Caco-2 (cell line): ENCODE measurements around the gene MEIS1. TPM values are rescaled to one million over a fixed set of nuclear protein-coding genes. Genes with fewer than 3 reads are reported as not detected.

ENCODE experiments used
- BruUV-seq: library from RNA; stranded (reverse); fragments of 400-500 nt; replicated peaks from 2 replicates; lab custom pipeline; 2021; lab: Mats Ljungman, UMichigan
- CTCF ChIA-PET: fragments of 300-600 bp; sonication (Branson Sonifier 250); formaldehyde crosslinking; loops from one replicate; lab custom pipeline; 2022; ENCODE audit warnings: antibody characterized with exemption; lab: Charles Lee
- POLR2A ChIA-PET: fragments of 300-600 bp; sonication (Branson Sonifier 250); formaldehyde crosslinking; loops from one replicate; lab custom pipeline; 2022; ENCODE audit warnings: antibody characterized with exemption; lab: Charles Lee
- DNase-seq, 2 experiments: peaks; one replicate each; pipeline versions ENCODE4 v3.0.0 to v3.0.0-alpha.2; 2020 to 2022
- H3K27me3 ChIP-seq: replicated peaks from 2 replicates; pipeline ENCODE4 v1.6.0; 2011; ENCODE audit warnings: low read length; ENCODE audit not compliant: control insufficient read depth, insufficient read depth
- H3K36me3 ChIP-seq: 2 replicates; pipeline ENCODE4 v1.5.1; 2011; ENCODE audit warnings: low read length; ENCODE audit not compliant: control insufficient read depth, insufficient read depth
- H3K4me1 ChIP-seq: fragments of 250-450 bp; sonication (Bioruptor Pico); 2 replicates; pipeline ENCODE4 v1.5.1; 2020; ENCODE audit warnings: mild to moderate bottlenecking
- H3K4me3 ChIP-seq: 2 replicates; pipeline ENCODE4 v1.5.1; 2011; ENCODE audit warnings: low read depth, mild to moderate bottlenecking, control low read depth, low read length
- H3K9me3 ChIP-seq: fragments of 250-450 bp; sonication (Bioruptor Pico); 2 replicates; pipeline ENCODE4 v1.5.1; 2020; ENCODE audit warnings: mild to moderate bottlenecking, moderate library complexity
- H3K27ac Mint-ChIP-seq: one replicate; pipeline ENCODE4 v1.8.0; 2022; ENCODE audit warnings: mixed read lengths; ENCODE audit not compliant: unreplicated experiment
- H3K27me3 Mint-ChIP-seq: one replicate; pipeline ENCODE4 v1.8.0; 2022; ENCODE audit warnings: mixed read lengths; ENCODE audit not compliant: insufficient read depth, unreplicated experiment
- H3K36me3 Mint-ChIP-seq: one replicate; pipeline ENCODE4 v1.8.0; 2022; ENCODE audit warnings: mild to moderate bottlenecking, mixed read lengths; ENCODE audit not compliant: insufficient read depth, unreplicated experiment
- H3K4me1 Mint-ChIP-seq: one replicate; pipeline ENCODE4 v1.8.0; 2022; ENCODE audit warnings: low read depth, mixed read lengths; ENCODE audit not compliant: unreplicated experiment
- H3K4me3 Mint-ChIP-seq: one replicate; pipeline ENCODE4 v1.8.0; 2022; ENCODE audit warnings: mild to moderate bottlenecking, moderate library complexity, mixed read lengths; ENCODE audit not compliant: unreplicated experiment
- H3K9me3 Mint-ChIP-seq: one replicate; pipeline ENCODE4 v1.8.0; 2022; ENCODE audit warnings: mixed read lengths; ENCODE audit not compliant: unreplicated experiment
- intact Hi-C: fragments of 100-400 bp; cut with micrococcal nuclease; formaldehyde crosslinking; loops from one replicate; pipeline ENCODE4 v1.10.0; 2022; ENCODE audit not compliant: unreplicated experiment
- total RNA-seq: library from RNA; stranded (reverse); gene quantifications from 2 replicates; pipeline ENCODE4 v1.2.3, GENCODE V29; 2022
- TF ChIP-seq, protein P1 (sequence below), 2 experiments: fragments of 200-600 bp in 1 of 2; IDR thresholded peaks; 1 replicate in 1 of 2; 2 replicates in 1 of 2; pipeline versions ENCODE4 v1.5.1 to v1.8.0; 2011 to 2022; ENCODE audit warnings: antibody characterized with exemption in 1 of 2, control low read depth in 1 of 2, inconsistent platforms in 1 of 2, low read depth in 1 of 2, low read length in 1 of 2, mild to moderate bottlenecking in 1 of 2, moderate library complexity in 1 of 2; ENCODE audit not compliant: insufficient read depth in 1 of 2, severe bottlenecking in 1 of 2, unreplicated experiment in 1 of 2

MEIS1 gene
- total RNA-seq, 1 experiment from 2014 or later = 7.4 TPM

DNA sequence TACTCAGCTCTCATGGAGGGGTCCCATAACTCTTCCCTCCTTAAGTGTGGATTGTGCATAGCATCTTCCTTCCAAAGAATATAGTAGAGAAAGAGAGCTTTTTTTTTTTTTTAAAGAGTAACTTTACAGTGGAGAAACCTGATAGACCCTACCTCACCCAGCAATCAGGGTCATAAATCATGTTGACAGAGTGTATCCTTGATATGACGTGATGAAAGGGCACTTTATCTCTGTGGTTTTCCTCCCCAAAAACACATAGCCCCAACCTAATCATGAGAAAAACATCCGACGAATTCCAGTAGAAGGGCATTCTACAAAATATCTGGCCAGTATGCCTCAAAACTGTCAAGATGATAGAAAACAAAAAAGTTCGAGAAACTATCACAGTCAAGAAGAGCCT lies 29.5 kb upstream of the MEIS1 start:
- Histone ChIP-seq H3K36me3 (no peaks in the 10 kb centered on the region), H3K4me3 (no peak overlapping the region), H3K9me3 (0 out of 2 replicates have a peak, but pooled peaks cover 1% of the 10 kb centered on the region), H3K4me1 (peaks cover 7% of the 10 kb centered on the region; the same call in 1 of the 2 replicates), H3K27me3 (no peaks in the 10 kb centered on the region)
- no TSS peak for BruUV-seq
- POLR2A ChIA-PET = no interaction called here
- Mint-ChIP-seq H3K27me3 (no peaks in the 10 kb centered on the region), H3K36me3 (no peaks in the 10 kb centered on the region), H3K27ac (no peak overlapping the region), H3K4me3 (no peak overlapping the region), H3K9me3 (peaks cover 6% of the 10 kb centered on the region), H3K4me1 (peaks cover 20% of the 10 kb centered on the region)
- TF ChIP-seq, protein P1, sequence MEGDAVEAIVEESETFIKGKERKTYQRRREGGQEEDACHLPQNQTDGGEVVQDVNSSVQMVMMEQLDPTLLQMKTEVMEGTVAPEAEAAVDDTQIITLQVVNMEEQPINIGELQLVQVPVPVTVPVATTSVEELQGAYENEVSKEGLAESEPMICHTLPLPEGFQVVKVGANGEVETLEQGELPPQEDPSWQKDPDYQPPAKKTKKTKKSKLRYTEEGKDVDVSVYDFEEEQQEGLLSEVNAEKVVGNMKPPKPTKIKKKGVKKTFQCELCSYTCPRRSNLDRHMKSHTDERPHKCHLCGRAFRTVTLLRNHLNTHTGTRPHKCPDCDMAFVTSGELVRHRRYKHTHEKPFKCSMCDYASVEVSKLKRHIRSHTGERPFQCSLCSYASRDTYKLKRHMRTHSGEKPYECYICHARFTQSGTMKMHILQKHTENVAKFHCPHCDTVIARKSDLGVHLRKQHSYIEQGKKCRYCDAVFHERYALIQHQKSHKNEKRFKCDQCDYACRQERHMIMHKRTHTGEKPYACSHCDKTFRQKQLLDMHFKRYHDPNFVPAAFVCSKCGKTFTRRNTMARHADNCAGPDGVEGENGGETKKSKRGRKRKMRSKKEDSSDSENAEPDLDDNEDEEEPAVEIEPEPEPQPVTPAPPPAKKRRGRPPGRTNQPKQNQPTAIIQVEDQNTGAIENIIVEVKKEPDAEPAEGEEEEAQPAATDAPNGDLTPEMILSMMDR (IDR thresholded peaks at IDR 0.05; ENCODE audit: insufficient read depth in 1 of 2, low read depth in 1 of 2, low read length in 1 of 2, severe bottlenecking in 1 of 2, unreplicated experiment in 1 of 2) = no peak
- no peak for DNase-seq
- intact Hi-C loops = no loop called here
- CTCF ChIA-PET = no interaction called here

DNA sequence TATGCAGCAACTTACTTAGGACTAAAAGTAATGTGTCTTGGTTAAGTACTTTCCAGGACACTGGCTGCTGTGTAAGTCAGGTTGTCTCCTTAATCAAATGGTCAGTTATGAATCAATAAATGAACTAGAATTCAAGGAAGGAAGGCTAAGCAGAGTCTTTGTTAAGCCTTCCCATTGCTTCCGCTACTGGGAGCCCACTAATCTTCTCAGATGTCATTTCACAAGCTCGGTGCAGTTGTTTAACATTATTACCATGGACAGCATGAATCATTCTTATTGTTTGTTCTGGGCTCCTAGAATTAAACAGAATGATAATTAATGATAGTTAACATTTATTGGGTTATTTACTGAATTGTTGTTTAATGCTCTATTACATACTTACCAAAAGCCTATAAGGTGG lies 26.0 kb upstream of the MEIS1 start:
- TF ChIP-seq, protein P1 (IDR thresholded peaks at IDR 0.05; ENCODE audit: insufficient read depth in 1 of 2, low read depth in 1 of 2, low read length in 1 of 2, severe bottlenecking in 1 of 2, unreplicated experiment in 1 of 2) = no peak
- intact Hi-C loops = no loop called here

DNA sequence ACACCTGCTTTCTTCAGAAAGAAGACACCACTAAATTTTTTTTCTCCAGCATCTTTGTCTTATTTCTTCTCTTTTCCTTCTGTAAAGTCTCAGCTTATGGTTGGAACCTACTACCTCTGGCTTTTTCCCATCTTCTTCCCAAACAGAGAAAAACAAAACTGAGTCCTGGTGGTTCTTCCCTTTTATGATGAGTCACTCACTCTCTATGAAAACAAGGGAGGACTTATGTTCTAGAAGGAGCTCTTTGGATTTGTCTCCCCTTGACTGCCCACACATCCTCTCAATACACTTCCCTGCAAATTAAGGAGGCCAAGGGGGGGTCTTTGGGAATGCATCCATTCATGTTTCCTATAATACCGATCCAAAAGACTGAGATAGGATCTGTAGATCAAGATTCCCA lies 22.1 kb upstream of the MEIS1 start:
- H3K4me3 Mint-ChIP-seq = no peak overlapping the region
- Histone ChIP-seq H3K36me3 (no peaks in the 10 kb centered on the region), H3K27me3 (no peaks in the 10 kb centered on the region), H3K4me3 (no peak overlapping the region), H3K4me1 (no peaks in the 10 kb centered on the region), H3K9me3 (no peaks in the 10 kb centered on the region)
- POLR2A ChIA-PET = interaction anchor here (0.6 kb wide), 1 partner anchor 1595 kb away, joined by 9 read pairs; no protein-coding TSS in a partner anchor
- H3K4me1 Mint-ChIP-seq = no peaks in the 10 kb centered on the region
- CTCF ChIA-PET = interaction anchor here (0.6 to 1.2 kb wide), 2 partner anchors 16 to 923 kb away, joined by 3 to 4 read pairs; no protein-coding TSS in a partner anchor
- DNase-seq = no peak
- no peaks in the 10 kb centered on the region for H3K36me3 Mint-ChIP-seq
- no peaks in the 10 kb centered on the region for H3K27me3 Mint-ChIP-seq
- TF ChIP-seq, protein P1 (IDR thresholded peaks at IDR 0.05; ENCODE audit: insufficient read depth in 1 of 2, low read depth in 1 of 2, low read length in 1 of 2, severe bottlenecking in 1 of 2, unreplicated experiment in 1 of 2) = no peak
- no peak overlapping the region for H3K27ac Mint-ChIP-seq
- intact Hi-C loops = no loop called here
- no TSS peak for BruUV-seq
- H3K9me3 Mint-ChIP-seq = no peaks in the 10 kb centered on the region

More for the DNA sequence above, 26.0 kb upstream of the MEIS1 start:
- Mint-ChIP-seq H3K4me3 (no peak overlapping the region), H3K9me3 (peaks cover under 1% of the 10 kb centered on the region), H3K27me3 (no peaks in the 10 kb centered on the region), H3K4me1 (peaks cover 20% of the 10 kb centered on the region), H3K27ac (no peak overlapping the region), H3K36me3 (no peaks in the 10 kb centered on the region)
- ChIA-PET POLR2A (no interaction called here), CTCF (no interaction called here)
- Histone ChIP-seq H3K27me3 (no peaks in the 10 kb centered on the region), H3K9me3 (no peaks in the 10 kb centered on the region), H3K36me3 (no peaks in the 10 kb centered on the region), H3K4me1 (peaks cover 7% of the 10 kb centered on the region; the same call in 1 of the 2 replicates), H3K4me3 (no peak overlapping the region)
- no peak for DNase-seq
- no TSS peak for BruUV-seq
